ENCODE measurements around the gene MBD5.

The MBD5 gene

DNA sequence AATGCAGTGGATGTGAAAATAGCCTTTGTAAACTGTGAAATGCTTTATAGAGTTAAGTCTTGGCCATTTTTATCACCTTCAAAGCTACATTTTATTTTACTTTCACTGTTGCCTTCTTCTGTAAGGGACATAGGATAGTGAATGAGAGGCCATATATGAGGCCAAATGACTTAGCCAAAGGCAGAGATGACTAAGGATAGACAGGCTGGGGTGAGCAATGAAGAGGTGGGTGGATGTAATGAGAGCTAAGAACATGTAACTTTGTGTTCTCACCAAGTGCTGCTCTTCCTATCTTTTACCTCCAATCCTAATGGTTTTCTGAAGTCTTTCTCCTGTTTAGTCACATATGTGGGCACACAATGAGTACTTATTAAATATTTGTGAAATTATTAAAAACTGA, 101.9 kb downstream of the MBD5 start:
- Mint-ChIP-seq H3K27me3 (no peaks in the 10 kb centered on the region), H3K4me3 (no peak overlapping the region), H3K36me3 (peaks cover 39% of the 10 kb centered on the region), H3K9me3 (ENCODE audit: low read depth) (peaks cover 17% of the 10 kb centered on the region), H3K27ac (no peak overlapping the region), H3K4me1 (ENCODE audit: low read depth) (peaks cover 5% of the 10 kb centered on the region)

DNA sequence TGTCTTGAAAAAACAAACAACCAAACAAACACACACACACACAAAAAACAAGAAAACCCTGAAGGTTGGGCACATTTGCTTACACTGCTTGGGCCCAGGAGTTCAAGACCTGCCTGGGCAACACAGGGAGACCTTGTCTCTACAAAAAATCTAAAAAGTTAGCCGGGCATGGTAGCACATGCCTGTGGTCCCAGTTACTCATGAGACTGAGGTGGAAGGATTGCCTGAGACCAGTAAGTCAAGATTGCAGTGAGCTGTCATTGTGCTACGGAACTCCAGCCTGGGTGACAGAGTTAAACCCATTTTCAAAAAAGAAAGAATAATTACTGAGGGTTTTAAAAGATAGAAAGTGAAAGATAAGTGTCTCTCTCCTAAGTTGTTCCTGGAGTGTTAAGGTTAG, 103.4 kb downstream of the MBD5 start:
- Mint-ChIP-seq H3K9me3 (ENCODE audit: low read depth) (peaks cover 5% of the 10 kb centered on the region), H3K27ac (no peak overlapping the region)

GRCh38 chr2:148130581-148130980, 109.7 kb downstream of the MBD5 start:
- Mint-ChIP-seq H3K4me1 (ENCODE audit: low read depth) (peaks cover 2% of the 10 kb centered on the region), H3K27me3 (no peaks in the 10 kb centered on the region), H3K27ac (no peak overlapping the region), H3K9me3 (ENCODE audit: low read depth) (no peaks in the 10 kb centered on the region), H3K4me3 (no peak overlapping the region), H3K36me3 (peaks cover 10% of the 10 kb centered on the region)

More for the DNA sequence above, 103.4 kb downstream of the MBD5 start:
- Mint-ChIP-seq H3K4me3 (no peak overlapping the region), H3K4me1 (ENCODE audit: low read depth) (peaks cover 5% of the 10 kb centered on the region), H3K36me3 (peaks cover 27% of the 10 kb centered on the region), H3K27me3 (no peaks in the 10 kb centered on the region)

- Mint-ChIP-seq H3K27ac (no peak overlapping the region), H3K4me3 (no peak overlapping the region), H3K9me3 (ENCODE audit: low read depth) (no peaks in the 10 kb centered on the region), H3K4me1 (ENCODE audit: low read depth) (peaks cover 1% of the 10 kb centered on the region), H3K27me3 (no peaks in the 10 kb centered on the region), H3K36me3 (peaks cover 6% of the 10 kb centered on the region)
Observed at GRCh38 chr2:148132412-148132811, 111.5 kb downstream of the MBD5 start.

- Mint-ChIP-seq H3K4me1 (ENCODE audit: low read depth) (peaks cover 1% of the 10 kb centered on the region), H3K27ac (no peak overlapping the region), H3K4me3 (no peak overlapping the region), H3K36me3 (peaks cover 6% of the 10 kb centered on the region), H3K9me3 (ENCODE audit: low read depth) (no peaks in the 10 kb centered on the region), H3K27me3 (no peaks in the 10 kb centered on the region)
Observed at GRCh38 chr2:148135705-148136104, 114.8 kb downstream of the MBD5 start.

- no peaks in the 10 kb centered on the region for H3K9me3 Mint-ChIP-seq (ENCODE audit: low read depth)
- H3K27ac Mint-ChIP-seq, result no peak overlapping the region
- no peaks in the 10 kb centered on the region for H3K4me1 Mint-ChIP-seq (ENCODE audit: low read depth)
- peaks cover 6% of the 10 kb centered on the region for H3K36me3 Mint-ChIP-seq
- no peaks in the 10 kb centered on the region for H3K27me3 Mint-ChIP-seq
- no peak overlapping the region for H3K4me3 Mint-ChIP-seq
Observed at GRCh38 chr2:148136441-148136840, 115.5 kb downstream of the MBD5 start.

DNA sequence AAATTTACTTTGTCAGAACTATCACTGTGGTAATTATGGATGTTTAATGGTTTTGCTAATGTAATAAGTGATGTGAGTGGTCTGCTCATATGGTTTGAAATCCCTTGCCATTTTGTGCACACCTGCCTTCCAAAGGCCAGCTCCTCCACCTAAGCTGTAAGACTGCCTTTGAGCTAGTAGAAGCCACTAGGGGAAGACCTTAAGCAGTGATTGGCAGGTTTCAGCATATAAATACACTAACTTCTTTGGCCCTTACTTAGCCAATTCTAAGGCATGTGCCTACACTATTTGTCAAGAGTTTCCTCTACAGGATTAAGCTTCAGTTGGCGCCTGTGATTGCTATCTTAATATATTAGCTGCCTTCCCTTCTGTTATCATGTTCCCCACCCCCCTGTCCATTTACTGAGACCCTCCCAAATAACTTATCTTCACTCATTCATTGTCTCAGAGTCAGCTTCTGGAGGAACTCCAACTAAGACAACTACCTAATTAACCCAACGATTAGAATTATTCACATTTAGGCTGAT, 141.1 kb downstream of the MBD5 start:
- no peak overlapping the region for H3K27ac Mint-ChIP-seq
- peaks cover 9% of the 10 kb centered on the region for H3K4me1 Mint-ChIP-seq (ENCODE audit: low read depth)
- H3K27me3 Mint-ChIP-seq, result no peaks in the 10 kb centered on the region
- peaks cover 7% of the 10 kb centered on the region for H3K36me3 Mint-ChIP-seq
- no peaks in the 10 kb centered on the region for H3K9me3 Mint-ChIP-seq (ENCODE audit: low read depth)
- H3K4me3 Mint-ChIP-seq, result no peak overlapping the region

DNA sequence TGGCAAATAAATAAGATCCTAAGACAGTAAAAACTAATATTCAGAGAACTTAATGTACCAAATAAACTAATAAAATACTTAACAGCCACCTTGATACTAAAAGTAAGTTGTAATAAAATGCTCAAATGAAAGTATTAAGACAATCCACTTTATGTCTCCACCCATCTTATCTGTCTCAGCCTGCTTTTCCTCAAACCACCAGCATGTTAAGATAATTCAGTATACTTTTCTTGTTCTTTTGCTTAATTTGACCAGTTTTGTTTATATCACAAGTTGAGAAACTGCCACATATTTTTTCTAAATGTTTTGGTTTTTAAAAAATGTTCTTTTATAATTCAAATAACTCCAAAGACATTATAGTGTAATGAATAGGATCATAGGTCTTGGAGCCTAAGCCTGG, 142.0 kb downstream of the MBD5 start:
- H3K9me3 Mint-ChIP-seq (ENCODE audit: low read depth), result no peaks in the 10 kb centered on the region
- peaks cover 7% of the 10 kb centered on the region for H3K4me1 Mint-ChIP-seq (ENCODE audit: low read depth)
- no peaks in the 10 kb centered on the region for H3K27me3 Mint-ChIP-seq
- H3K27ac Mint-ChIP-seq, result no peak overlapping the region
- H3K36me3 Mint-ChIP-seq, result peaks cover 10% of the 10 kb centered on the region
- H3K4me3 Mint-ChIP-seq, result no peak overlapping the region

DNA sequence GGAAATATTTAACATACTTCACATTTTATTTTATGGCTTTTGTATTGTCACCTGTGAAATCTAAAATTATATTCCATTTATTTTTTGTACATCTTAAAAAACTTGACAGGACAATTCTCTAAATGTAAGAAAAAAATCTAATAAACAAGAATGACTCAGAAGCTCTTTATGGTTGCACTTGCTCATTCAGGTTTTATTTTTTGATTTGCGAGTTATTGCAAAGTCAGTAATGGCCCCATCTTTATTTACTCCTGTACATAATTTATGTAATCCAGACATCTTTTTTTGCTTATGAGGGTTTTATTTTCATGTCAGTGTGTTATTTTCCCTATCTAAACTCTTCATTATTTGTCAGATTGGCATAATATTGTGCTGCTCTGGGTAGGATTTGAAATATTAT, 145.1 kb downstream of the MBD5 start:
- Mint-ChIP-seq H3K9me3 (ENCODE audit: low read depth) (peaks cover 4% of the 10 kb centered on the region), H3K36me3 (peaks cover 12% of the 10 kb centered on the region), H3K4me3 (no peak overlapping the region), H3K4me1 (ENCODE audit: low read depth) (peaks cover 4% of the 10 kb centered on the region), H3K27ac (no peak overlapping the region), H3K27me3 (no peaks in the 10 kb centered on the region)

DNA sequence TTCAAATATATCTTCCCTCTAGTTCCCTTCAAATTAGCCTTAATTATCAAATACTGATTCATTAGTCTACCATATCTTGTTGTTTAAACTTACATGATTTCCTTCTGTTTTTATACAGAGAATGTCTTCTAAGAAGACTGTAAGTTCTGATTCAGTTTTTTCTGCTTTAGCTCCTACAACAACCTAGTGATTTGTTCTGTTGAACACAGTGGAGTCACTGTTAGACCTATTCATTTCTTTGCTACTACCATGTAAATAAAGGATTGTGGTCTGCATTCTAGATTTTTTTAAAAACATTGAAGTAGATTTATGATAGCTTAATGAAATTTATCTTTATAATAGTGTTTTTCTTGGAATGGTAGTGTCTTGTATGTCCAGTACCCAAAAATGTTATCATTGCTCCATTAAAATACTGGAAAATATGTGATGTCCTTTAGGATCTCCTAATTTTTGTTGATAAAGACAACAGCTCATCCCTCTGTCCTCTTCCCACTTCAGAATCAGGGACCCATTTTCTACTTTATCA, 146.4 kb downstream of the MBD5 start:
- Mint-ChIP-seq H3K4me3 (no peak overlapping the region), H3K9me3 (ENCODE audit: low read depth) (peaks cover 4% of the 10 kb centered on the region), H3K4me1 (ENCODE audit: low read depth) (peaks cover 4% of the 10 kb centered on the region), H3K27ac (no peak overlapping the region), H3K27me3 (no peaks in the 10 kb centered on the region), H3K36me3 (peaks cover 17% of the 10 kb centered on the region)

DNA sequence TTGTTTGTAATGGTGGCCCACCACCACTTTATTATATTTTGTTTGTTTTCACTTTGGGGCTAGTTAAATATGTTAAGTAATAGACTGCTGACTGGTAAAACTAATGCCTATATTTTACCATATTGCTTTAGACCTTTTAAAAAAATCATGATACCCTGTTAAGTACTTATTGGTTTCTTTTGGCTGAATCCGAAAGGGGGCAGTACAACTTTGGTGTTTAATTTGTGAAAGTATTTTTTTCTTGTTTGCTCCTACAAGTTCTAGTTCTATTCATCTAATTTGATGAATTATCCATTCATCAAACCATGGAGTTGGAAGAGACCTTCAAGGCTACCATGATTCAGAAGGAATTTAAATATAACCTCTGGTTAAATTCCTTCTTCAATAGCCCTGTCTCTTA, 147.0 kb downstream of the MBD5 start:
- Mint-ChIP-seq H3K27ac (no peak overlapping the region), H3K27me3 (no peaks in the 10 kb centered on the region), H3K36me3 (peaks cover 17% of the 10 kb centered on the region), H3K9me3 (ENCODE audit: low read depth) (peaks cover 4% of the 10 kb centered on the region), H3K4me1 (ENCODE audit: low read depth) (peaks cover 4% of the 10 kb centered on the region), H3K4me3 (no peak overlapping the region)

- H3K4me3 Mint-ChIP-seq, result no peak overlapping the region
- peaks cover 4% of the 10 kb centered on the region for H3K9me3 Mint-ChIP-seq (ENCODE audit: low read depth)
- H3K27ac Mint-ChIP-seq, result no peak overlapping the region
- H3K27me3 Mint-ChIP-seq, result no peaks in the 10 kb centered on the region
- H3K4me1 Mint-ChIP-seq (ENCODE audit: low read depth), result no peaks in the 10 kb centered on the region
- H3K36me3 Mint-ChIP-seq, result peaks cover 17% of the 10 kb centered on the region
Observed at GRCh38 chr2:148172131-148172753, 151.4 kb downstream of the MBD5 start.

GRCh38 chr2:148173168-148173567, 152.3 kb downstream of the MBD5 start:
- no peaks in the 10 kb centered on the region for H3K27me3 Mint-ChIP-seq
- H3K4me1 Mint-ChIP-seq (ENCODE audit: low read depth), result no peaks in the 10 kb centered on the region
- H3K9me3 Mint-ChIP-seq (ENCODE audit: low read depth), result peaks cover 3% of the 10 kb centered on the region
- H3K27ac Mint-ChIP-seq, result no peak overlapping the region
- peaks cover 13% of the 10 kb centered on the region for H3K36me3 Mint-ChIP-seq
- no peak overlapping the region for H3K4me3 Mint-ChIP-seq

- no peaks in the 10 kb centered on the region for H3K4me1 Mint-ChIP-seq (ENCODE audit: low read depth)
- peaks cover 17% of the 10 kb centered on the region for H3K36me3 Mint-ChIP-seq
- H3K9me3 Mint-ChIP-seq (ENCODE audit: low read depth), result no peaks in the 10 kb centered on the region
- no peak overlapping the region for H3K27ac Mint-ChIP-seq
- H3K27me3 Mint-ChIP-seq, result no peaks in the 10 kb centered on the region
- no peak overlapping the region for H3K4me3 Mint-ChIP-seq
Observed at GRCh38 chr2:148177559-148177958, 156.7 kb downstream of the MBD5 start.

GRCh38 chr2:148179724-148180123, 158.8 kb downstream of the MBD5 start:
- peaks cover 31% of the 10 kb centered on the region for H3K36me3 Mint-ChIP-seq
- H3K27ac Mint-ChIP-seq, result no peak overlapping the region
- H3K4me1 Mint-ChIP-seq (ENCODE audit: low read depth), result no peaks in the 10 kb centered on the region
- H3K27me3 Mint-ChIP-seq, result no peaks in the 10 kb centered on the region
- no peaks in the 10 kb centered on the region for H3K9me3 Mint-ChIP-seq (ENCODE audit: low read depth)
- no peak overlapping the region for H3K4me3 Mint-ChIP-seq

- Mint-ChIP-seq H3K27ac (no peak overlapping the region), H3K4me3 (no peak overlapping the region), H3K27me3 (no peaks in the 10 kb centered on the region), H3K9me3 (ENCODE audit: low read depth) (no peaks in the 10 kb centered on the region), H3K36me3 (peaks cover 40% of the 10 kb centered on the region), H3K4me1 (ENCODE audit: low read depth) (no peaks in the 10 kb centered on the region)
Observed at GRCh38 chr2:148184976-148185375, 164.1 kb downstream of the MBD5 start.
